22Rv1 (cell line): Measurements from ENCODE around the gene BSG.

Experiments
- CTCF ChIP-seq: fragments of 450-650 bp; IDR thresholded peaks from 2 replicates; pipeline ENCODE4 v1.5.1; 2017; ENCODE audit warnings: mild to moderate bottlenecking
- ZFX ChIP-seq: fragments of 450-650 bp; IDR thresholded peaks from 2 replicates; pipeline ENCODE4 v1.6.1; 2017; ENCODE audit warnings: antibody characterized with exemption, borderline replicate concordance

DNA sequence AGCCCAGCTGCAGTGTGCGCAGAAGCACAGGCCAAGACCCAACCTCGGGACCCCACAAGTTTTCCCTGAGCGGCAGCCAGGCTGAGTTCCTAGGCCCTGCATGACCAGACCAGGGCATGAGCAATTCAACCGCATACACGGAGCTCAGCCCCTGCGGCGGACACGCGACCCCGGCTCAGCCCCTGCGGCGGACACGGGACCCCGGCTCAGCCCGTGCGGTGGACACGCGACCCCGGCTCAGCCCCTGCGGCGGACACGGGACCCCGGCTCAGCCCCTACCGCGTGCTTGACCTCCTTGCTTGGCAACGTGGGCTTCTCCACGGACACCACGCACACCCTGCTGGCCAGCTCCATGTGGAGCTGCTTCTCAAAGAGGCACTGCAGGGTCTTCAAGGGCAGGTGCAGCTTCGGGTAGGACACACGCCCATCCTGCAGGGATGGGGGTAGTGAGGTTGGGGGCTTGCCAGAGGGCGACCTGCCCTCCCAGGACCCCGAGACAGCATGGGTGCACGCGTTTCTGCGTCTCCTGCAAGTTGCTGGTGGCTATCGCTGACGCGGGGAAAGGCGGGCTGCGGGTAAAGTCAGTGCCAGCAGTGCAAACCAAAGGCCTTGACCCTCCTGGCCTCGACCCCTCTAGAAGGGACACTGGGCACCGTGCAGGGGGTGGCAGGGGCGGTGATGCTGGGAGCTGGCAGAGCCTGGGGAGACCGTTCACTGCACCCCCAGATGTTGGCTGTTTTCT, 51.0 kb downstream of the BSG start:
- no peak for TF ChIP-seq CTCF
- no peak for TF ChIP-seq ZFX
